HG02610 (cell line): ENCODE data around the gene SLC2A14.
"Not testable (repeated sequence)": the region's sequence is repeated elsewhere in the genome, so short reads cannot be mapped to it uniquely, and the experiment has no call there.

Experiments used
- ATAC-seq: cut with Tn5 transposase; IDR thresholded peaks from one replicate; pipeline ENCODE4 v1.9.1; 2021; ENCODE audit warnings: mild to moderate bottlenecking, moderate library complexity; ENCODE audit not compliant: unreplicated experiment

Gene SLC2A14

GRCh38 chr12:7872566-7873319, at the start of gene SLC2A14:
Gene SLC2A14, minus strand, starts transcription at chr12:7872915. Its CDS starts 3,035 bp downstream, at chr12:7869880.
- ATAC-seq, result no peak

GRCh38 chr12:7921181-7921580, 48.5 kb upstream of the SLC2A14 start:
- ATAC-seq, result not testable (repeated sequence)

- not testable (repeated sequence) for ATAC-seq
These were observed 45.5 kb upstream of the SLC2A14 start for GRCh38 chr12:7918268-7918590.

DNA sequence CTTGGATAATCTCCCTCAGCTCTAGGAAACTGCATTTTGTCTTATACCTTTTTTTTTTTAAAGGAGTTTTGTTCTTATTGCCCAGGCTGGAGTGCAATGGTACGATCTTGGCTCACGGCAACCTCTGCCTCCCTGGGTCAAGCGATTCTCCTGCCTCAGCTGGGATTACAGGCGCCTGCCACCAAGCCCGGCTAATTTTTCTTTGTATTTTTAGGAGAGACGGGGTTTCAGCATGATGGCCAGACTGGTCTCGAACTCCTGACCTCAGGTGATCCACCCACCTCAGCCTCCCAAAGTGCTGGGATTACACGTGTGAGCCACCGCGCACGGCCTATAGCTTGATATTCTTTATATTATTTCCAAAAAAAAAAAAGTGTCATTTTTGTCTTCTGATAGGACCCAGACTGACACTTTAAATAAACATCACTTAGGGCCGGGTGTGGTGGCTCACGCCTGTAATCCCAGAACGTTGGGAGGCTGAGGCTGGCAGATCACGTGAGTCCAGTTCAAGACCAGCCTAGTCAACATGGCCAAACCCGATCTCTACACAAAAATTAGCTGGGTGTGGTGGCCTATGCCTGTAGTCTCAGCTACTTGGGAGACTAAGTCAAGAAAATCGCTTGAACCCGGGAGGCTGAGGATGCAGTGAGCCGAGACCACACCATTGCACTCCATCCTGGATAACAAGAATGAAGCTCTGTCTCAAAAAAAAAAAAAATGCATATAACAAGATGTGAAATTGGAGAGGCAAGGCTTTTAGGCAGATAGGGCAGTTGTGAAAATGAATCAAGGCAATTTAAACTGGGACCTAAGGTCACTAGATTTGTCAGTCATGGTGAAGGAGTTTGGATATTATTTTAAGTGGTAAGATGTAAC, 44.9 kb upstream of the SLC2A14 start:
- no peak for ATAC-seq

DNA sequence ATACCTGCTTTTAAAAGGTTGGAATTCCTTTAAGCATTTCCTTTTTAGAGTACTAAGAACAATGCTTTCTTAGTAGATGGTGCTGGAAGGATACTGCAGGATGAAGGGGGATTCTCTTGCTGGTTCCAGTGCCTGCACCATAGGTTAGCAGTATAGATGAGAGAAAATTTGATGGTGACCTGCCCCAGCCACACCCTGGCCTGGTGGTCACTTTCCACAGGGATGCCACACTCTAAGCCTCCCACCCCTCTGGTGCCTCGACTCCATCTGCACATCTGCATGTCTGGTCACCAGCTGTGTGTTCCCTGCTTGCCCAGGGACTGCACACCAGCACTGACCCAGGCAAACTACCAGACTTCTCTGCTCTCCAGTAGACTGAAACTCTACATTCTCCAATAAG, 44.2 kb upstream of the SLC2A14 start:
- no peak for ATAC-seq

GRCh38 chr12:7915661-7916403, 43.1 kb upstream of the SLC2A14 start:
- ATAC-seq, result no peak

DNA sequence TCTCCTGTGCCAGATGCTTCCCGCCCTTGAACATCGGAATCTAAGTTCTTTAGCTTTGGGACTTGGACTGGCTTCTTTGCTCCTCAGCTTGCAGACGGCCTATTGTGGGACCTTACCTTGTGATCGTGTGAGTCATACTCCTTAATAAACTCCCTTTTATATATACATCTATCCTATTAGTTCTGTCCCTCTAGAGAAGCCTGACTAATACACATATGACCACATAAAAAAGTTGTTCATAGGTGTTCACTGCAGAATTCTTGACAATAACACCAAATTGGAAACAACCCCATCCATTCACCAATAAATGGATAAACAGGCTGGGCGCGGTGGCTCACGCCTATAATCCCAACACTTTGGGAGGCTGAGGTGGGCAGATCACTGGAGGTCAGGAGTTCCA, 37.4 kb upstream of the SLC2A14 start:
- not testable (repeated sequence) for ATAC-seq

GRCh38 chr12:7907009-7907408, 34.3 kb upstream of the SLC2A14 start:
- no peak for ATAC-seq

DNA sequence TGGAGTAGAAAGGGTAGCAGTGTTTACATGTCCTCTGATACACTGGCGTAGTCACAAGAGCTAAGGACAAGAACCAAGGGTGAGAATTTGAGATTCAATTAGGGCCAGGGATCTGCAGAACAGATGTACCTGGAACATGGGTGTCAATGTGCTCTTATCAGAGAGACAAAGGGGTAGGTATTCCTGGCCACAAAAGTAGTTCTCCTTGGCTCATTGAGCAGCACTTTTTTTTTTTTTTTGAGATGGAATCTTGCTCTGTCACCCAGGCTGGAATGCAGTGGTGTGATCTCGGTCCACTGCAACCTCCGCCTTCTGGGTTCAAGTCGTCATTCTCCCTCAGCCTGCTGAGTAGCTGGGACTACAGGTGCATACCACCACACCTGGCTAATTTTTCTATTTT, 33.6 kb upstream of the SLC2A14 start:
- ATAC-seq, result not testable (repeated sequence)

GRCh38 chr12:7905600-7906125, 32.9 kb upstream of the SLC2A14 start:
- not testable (repeated sequence) for ATAC-seq

DNA sequence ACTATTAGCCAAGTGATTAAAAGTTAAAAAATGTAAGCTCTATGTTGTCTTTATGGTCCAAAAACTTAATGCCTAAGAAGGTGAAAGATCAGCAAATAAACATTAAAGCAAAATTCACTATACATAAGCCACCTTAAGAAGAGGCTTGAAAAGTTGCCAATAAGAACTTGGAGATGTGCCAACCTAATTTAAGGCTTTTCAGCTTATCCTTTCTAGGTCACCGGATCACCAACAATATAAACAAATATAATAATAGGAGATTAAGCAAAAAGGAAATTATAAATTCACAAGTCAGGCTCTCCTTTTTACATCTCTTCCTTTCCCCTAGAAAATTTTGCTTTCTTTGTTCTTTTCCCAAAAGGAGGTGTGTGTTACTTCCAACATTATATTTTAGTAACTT, 32.4 kb upstream of the SLC2A14 start:
- no peak for ATAC-seq

DNA sequence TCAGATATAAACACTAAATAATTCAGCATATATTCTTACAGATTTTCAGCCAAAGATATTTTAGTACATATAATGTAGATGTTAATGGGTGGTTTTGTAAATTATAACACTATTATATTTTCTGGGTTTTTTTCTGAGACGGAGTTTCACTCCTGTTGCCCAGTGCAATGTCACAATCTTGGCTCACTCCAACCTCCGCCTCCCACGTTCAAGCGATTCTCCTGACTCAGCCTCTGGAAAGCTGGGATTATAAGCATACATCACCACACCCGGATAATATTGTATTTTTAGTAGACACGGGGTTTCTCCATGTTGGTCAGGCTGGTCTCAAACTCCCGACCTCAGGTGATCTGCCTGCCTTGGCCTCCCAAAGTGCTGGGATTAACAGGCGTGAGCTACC, 29.7 kb upstream of the SLC2A14 start:
- not testable (repeated sequence) for ATAC-seq

- ATAC-seq, result no peak
These were observed 27.0 kb upstream of the SLC2A14 start for GRCh38 chr12:7899755-7900154.

DNA sequence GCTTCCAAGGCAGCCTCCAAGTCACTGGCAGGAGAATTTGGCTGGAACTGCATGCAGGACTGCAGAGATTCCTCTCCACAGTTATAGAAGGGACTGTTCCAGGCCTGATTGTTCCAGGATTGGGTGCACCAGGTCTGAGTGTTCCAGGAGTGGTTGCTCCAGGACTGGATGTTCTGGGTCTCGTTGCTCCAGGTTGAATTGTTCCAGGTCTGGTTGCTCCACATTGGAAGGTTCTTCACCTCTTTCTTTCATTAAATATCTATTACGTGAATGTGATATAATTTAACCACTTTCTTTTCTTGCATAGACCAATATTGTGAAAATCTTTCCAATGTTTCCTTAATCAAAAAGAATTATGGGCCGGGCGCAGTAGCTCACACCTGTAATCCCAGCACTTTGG, 24.0 kb upstream of the SLC2A14 start:
- not testable (repeated sequence) for ATAC-seq

DNA sequence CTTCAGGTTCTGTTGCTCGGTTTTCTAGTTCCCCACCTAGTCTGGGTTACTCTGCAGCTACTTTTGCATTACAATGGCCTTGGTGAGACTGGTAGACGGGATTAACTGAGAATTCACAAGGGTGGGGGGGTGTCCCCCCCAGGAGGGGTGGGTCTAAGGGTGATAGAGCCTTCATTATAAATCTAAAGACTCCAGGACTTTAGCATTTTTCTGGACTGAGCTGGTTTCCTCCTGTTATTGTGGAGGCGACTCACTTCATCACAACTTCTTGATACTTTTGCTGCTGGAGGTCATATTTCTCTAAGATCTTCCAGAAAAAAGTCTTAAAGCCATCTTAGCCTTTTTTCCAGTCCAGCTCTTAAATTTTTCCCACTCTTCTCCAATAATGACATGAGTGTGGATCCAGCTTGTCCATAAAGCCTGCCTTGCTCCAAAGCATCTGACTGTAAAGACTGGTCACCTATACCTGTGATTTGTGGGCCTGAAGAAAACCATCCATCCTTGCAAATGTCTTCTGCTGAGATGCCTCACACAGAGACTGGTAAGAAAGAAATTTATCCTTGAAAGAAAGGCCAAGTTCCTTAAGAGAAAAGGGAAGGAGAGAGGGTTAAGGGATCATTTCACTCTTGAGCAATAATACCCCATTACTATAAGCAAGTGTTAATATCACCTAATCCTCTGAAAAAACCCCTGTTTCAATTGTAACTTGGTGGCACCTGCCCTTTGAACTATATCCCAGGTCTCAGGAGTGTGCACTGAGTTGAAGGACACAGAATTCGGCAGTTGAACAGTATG, 19.7 kb upstream of the SLC2A14 start:
- ATAC-seq, result no peak

GRCh38 chr12:7884689-7885088, 12.0 kb upstream of the SLC2A14 start:
- ATAC-seq, result no peak

DNA sequence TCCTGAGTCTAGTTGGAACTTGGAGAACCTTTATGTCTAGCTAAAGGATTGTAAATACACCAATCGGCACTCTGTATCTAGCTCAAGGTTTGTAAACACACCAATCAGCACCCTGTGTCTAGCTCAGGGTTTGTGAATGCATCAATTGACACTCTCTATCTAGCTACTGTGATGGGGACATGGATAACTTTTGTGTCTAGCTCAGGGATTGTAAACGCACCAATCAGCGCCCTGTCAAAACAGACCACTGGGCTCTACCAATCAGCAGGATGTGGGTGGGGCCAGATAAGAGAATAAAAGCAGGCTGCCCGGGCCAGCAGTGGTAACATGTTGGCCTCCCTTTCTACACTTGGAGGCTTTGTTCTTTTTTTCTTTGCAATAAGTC, 9.0 kb upstream of the SLC2A14 start:
- not testable (repeated sequence) for ATAC-seq

DNA sequence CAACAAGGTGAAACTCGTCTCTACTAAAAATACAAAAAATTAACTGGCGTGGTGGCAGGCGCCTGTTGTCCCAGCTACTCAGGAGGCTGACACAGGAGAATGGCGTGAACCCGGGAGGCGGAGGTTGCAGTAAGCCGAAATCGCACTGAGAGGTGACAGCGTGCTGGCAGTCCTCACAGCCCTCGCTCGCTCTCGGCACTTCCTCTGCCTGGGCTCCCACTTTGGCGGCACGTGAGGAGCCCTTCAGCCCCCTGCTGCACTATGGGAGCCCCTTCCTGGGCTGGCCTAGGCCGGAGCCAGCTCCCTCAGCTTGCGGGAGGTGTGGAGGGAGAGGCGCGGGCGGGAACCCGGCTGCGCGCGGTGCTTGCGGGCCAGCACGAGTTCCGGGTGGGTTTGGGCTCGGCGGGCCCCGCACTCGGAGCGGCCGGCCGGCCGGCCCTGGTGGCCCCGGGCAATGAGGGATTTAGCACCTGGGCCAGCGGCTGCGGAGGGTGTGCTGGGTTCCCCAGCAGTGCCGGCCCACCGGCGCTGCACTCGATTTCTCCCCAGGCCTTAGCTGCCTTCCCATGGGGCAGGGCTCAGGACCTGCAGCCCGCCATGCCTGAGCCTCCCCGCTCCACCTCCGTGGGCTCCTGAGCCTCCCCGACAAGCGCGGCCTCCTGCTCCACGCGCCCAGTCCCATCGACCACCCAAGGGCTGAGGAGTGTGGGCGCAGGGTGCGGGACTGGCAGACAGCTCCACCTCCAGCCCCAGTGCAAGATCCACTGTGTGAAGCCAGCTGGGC, 8.4 kb upstream of the SLC2A14 start:
- not testable (repeated sequence) for ATAC-seq

GRCh38 chr12:7879246-7879645, 6.5 kb upstream of the SLC2A14 start:
- no peak for ATAC-seq

GRCh38 chr12:7877420-7877819, 4.7 kb upstream of the SLC2A14 start:
- ATAC-seq, result no peak
